ENCODE measurements around the gene ICAM2. TPM values are rescaled to one million over a fixed set of nuclear protein-coding genes. Genes with fewer than 3 reads are reported as not detected.

ICAM2 gene
- total and polyA plus RNA-seq, 7 donors, result 6.0 to 59.5 (median 28.5) TPM

- 90% methylated on average over 16 of the region's 16 CpGs for WGBS, 2 donors
- intact Hi-C loops (cut with DNase I), result no loop called here
- no peaks in the 10 kb centered on the region for H3K27me3 ChIP-seq
- DNase-seq, result peak; percentile 49
- no peak for TF ChIP-seq EP300 (IDR thresholded peaks at IDR 0.05)
- TF ChIP-seq POLR2AphosphoS5 (IDR thresholded peaks at IDR 0.05), result no peak
- TF ChIP-seq CTCF (IDR thresholded peaks at IDR 0.05), result no peak
- no peak for TF ChIP-seq POLR2A (IDR thresholded peaks at IDR 0.05)
- H3K27ac ChIP-seq, result no peak overlapping the region
- H3K9me3 ChIP-seq, result no peaks in the 10 kb centered on the region
- peaks cover 0 to 21% (median 6%) of the 10 kb centered on the region in 4 donors for H3K36me3 ChIP-seq
- H3K4me1 ChIP-seq, result no peaks in the 10 kb centered on the region
- no peak overlapping the region for H3K4me3 ChIP-seq
Measured at GRCh38 chr17:64038331-64039105, 18.1 kb upstream of the ICAM2 start.

- H3K27ac ChIP-seq, result no peak overlapping the region
- intact Hi-C loops (cut with DNase I), result no loop called here
- H3K4me3 ChIP-seq, result no peak overlapping the region
- H3K27me3 ChIP-seq, result no peaks in the 10 kb centered on the region
- H3K36me3 ChIP-seq, result peaks cover 0 to 15% (median 2%) of the 10 kb centered on the region in 4 donors
- 95 to 98% methylated on average over 5 of the region's 5 CpGs for WGBS, 2 donors
- H3K9me3 ChIP-seq, result no peaks in the 10 kb centered on the region
- no peak for DNase-seq
- H3K4me1 ChIP-seq, result no peaks in the 10 kb centered on the region
- TF ChIP-seq POLR2AphosphoS5 (IDR thresholded peaks at IDR 0.05) (no peak), POLR2A (IDR thresholded peaks at IDR 0.05) (no peak), CTCF (IDR thresholded peaks at IDR 0.05) (no peak), EP300 (IDR thresholded peaks at IDR 0.05) (no peak)
Measured at GRCh38 chr17:64037802-64038201, 17.4 kb upstream of the ICAM2 start.

GRCh38 chr17:64037180-64037579 lies 16.7 kb upstream of the ICAM2 start:
- H3K9me3 ChIP-seq, result no peaks in the 10 kb centered on the region
- no peak overlapping the region for H3K27ac ChIP-seq
- H3K36me3 ChIP-seq, result peaks cover 0 to 15% (median 2%) of the 10 kb centered on the region in 4 donors
- no peaks in the 10 kb centered on the region for H3K4me1 ChIP-seq
- no peak overlapping the region for H3K4me3 ChIP-seq
- WGBS, 2 donors, result 86 to 88% methylated on average over 6 of the region's 6 CpGs
- H3K27me3 ChIP-seq, result no peaks in the 10 kb centered on the region
- DNase-seq, result peak; percentile 39
- intact Hi-C loops (cut with DNase I), result no loop called here
- no peak for TF ChIP-seq CTCF (IDR thresholded peaks at IDR 0.05)
- no peak for TF ChIP-seq EP300 (IDR thresholded peaks at IDR 0.05)
- no peak for TF ChIP-seq POLR2AphosphoS5 (IDR thresholded peaks at IDR 0.05)
- no peak for TF ChIP-seq POLR2A (IDR thresholded peaks at IDR 0.05)

GRCh38 chr17:64036198-64036922 lies 15.9 kb upstream of the ICAM2 start:
- DNase-seq, result peak; percentile 42
- no peak for TF ChIP-seq CTCF (IDR thresholded peaks at IDR 0.05)
- no peak for TF ChIP-seq POLR2A (IDR thresholded peaks at IDR 0.05)
- no peak for TF ChIP-seq EP300 (IDR thresholded peaks at IDR 0.05)
- TF ChIP-seq POLR2AphosphoS5 (IDR thresholded peaks at IDR 0.05), result no peak
- Histone ChIP-seq H3K27me3 (no peaks in the 10 kb centered on the region), H3K27ac (no peak overlapping the region), H3K36me3 (peaks cover 0 to 11% (median 0%) of the 10 kb centered on the region in 4 donors), H3K9me3 (no peaks in the 10 kb centered on the region), H3K4me3 (no peak overlapping the region), H3K4me1 (no peaks in the 10 kb centered on the region)
- intact Hi-C loops (cut with DNase I), result no loop called here
- 88 to 91% methylated on average over 14 of the region's 14 CpGs for WGBS, 2 donors

All from sigmoid colon (tissue), 7 donors.